Measurements from ENCODE around the gene CALML5. TPM values are rescaled to one million over a fixed set of nuclear protein-coding genes. Genes with fewer than 3 reads are reported as not detected.

The CALML5 gene
- total RNA-seq, 1 experiment from 2014 or later, result not detected

GRCh38 chr10:5466451-5467206 is 32.7 kb downstream of the CALML5 start:
- Histone ChIP-seq H3K36me3 (ENCODE audit: insufficient read depth, low read length, poor library complexity, severe bottlenecking) (no peaks in the 10 kb centered on the region), H3K27me3 (replicated peaks; ENCODE audit: insufficient read depth, low read depth, low read length, poor library complexity) (no peaks in the 10 kb centered on the region), H3K27ac (ENCODE audit: low read depth, low read length, poor library complexity, severe bottlenecking) (no peak overlapping the region), H3K9me3 (ENCODE audit: low read depth, low read length, poor library complexity, severe bottlenecking) (no peaks in the 10 kb centered on the region), H3K4me1 (ENCODE audit: insufficient read depth, low read length, poor library complexity, severe bottlenecking) (no peaks in the 10 kb centered on the region), H3K4me3 (ENCODE audit: low read depth, low read length, poor library complexity, severe bottlenecking) (no peak overlapping the region)
- TF ChIP-seq EZH2 (IDR thresholded peaks at IDR 0.05; ENCODE audit: borderline replicate concordance, low read depth, low read length, poor library complexity, severe bottlenecking), result no peak
- no peak for TF ChIP-seq CTCF (conservative IDR thresholded peaks at IDR 0.05; ENCODE audit: low read depth, low read length)
- no peak for DNase-seq (ENCODE audit: low spot score)
- no TSS peak for BruUV-seq (replicated peaks)
- ChIA-PET POLR2A (ENCODE audit: low non-redundant PET) (no interaction called here), CTCF (no interaction called here)
- intact Hi-C loops (cut with micrococcal nuclease; ENCODE audit: unreplicated experiment), result no loop called here

- ChIA-PET POLR2A (ENCODE audit: low non-redundant PET) (no interaction called here), CTCF (no interaction called here)
- intact Hi-C loops (cut with micrococcal nuclease; ENCODE audit: unreplicated experiment), result no loop called here
- Histone ChIP-seq H3K36me3 (ENCODE audit: insufficient read depth, low read length, poor library complexity, severe bottlenecking) (peaks cover 4% of the 10 kb centered on the region), H3K27me3 (replicated peaks; ENCODE audit: insufficient read depth, low read depth, low read length, poor library complexity) (no peaks in the 10 kb centered on the region), H3K4me1 (ENCODE audit: insufficient read depth, low read length, poor library complexity, severe bottlenecking) (no peaks in the 10 kb centered on the region), H3K27ac (ENCODE audit: low read depth, low read length, poor library complexity, severe bottlenecking) (no peak overlapping the region), H3K4me3 (ENCODE audit: low read depth, low read length, poor library complexity, severe bottlenecking) (no peak overlapping the region), H3K9me3 (ENCODE audit: low read depth, low read length, poor library complexity, severe bottlenecking) (no peaks in the 10 kb centered on the region)
- DNase-seq (ENCODE audit: low spot score), result no peak
- BruUV-seq (replicated peaks), result no TSS peak
- TF ChIP-seq EZH2 (IDR thresholded peaks at IDR 0.05; ENCODE audit: borderline replicate concordance, low read depth, low read length, poor library complexity, severe bottlenecking) (no peak), CTCF (conservative IDR thresholded peaks at IDR 0.05; ENCODE audit: low read depth, low read length) (no peak)
These were observed 33.4 kb downstream of the CALML5 start for GRCh38 chr10:5465976-5466450.

- TF ChIP-seq EZH2 (IDR thresholded peaks at IDR 0.05; ENCODE audit: borderline replicate concordance, low read depth, low read length, poor library complexity, severe bottlenecking), result no peak
- TF ChIP-seq CTCF (conservative IDR thresholded peaks at IDR 0.05; ENCODE audit: low read depth, low read length), result no peak
- BruUV-seq (replicated peaks), result no TSS peak
- Histone ChIP-seq H3K27me3 (replicated peaks; ENCODE audit: insufficient read depth, low read depth, low read length, poor library complexity) (no peaks in the 10 kb centered on the region), H3K4me1 (ENCODE audit: insufficient read depth, low read length, poor library complexity, severe bottlenecking) (no peaks in the 10 kb centered on the region), H3K27ac (ENCODE audit: low read depth, low read length, poor library complexity, severe bottlenecking) (no peak overlapping the region), H3K36me3 (ENCODE audit: insufficient read depth, low read length, poor library complexity, severe bottlenecking) (peaks cover 19% of the 10 kb centered on the region), H3K4me3 (ENCODE audit: low read depth, low read length, poor library complexity, severe bottlenecking) (no peak overlapping the region), H3K9me3 (ENCODE audit: low read depth, low read length, poor library complexity, severe bottlenecking) (no peaks in the 10 kb centered on the region)
- CTCF ChIA-PET, result no interaction called here
- intact Hi-C loops (cut with micrococcal nuclease; ENCODE audit: unreplicated experiment), result no loop called here
- POLR2A ChIA-PET (ENCODE audit: low non-redundant PET), result no interaction called here
- DNase-seq (ENCODE audit: low spot score), result no peak
These were observed 34.8 kb downstream of the CALML5 start for GRCh38 chr10:5464546-5464945.

Data from A673 (cell line).